Measurements from ENCODE around the gene CAPN1. TPM values are rescaled to one million over a fixed set of nuclear protein-coding genes. Genes with fewer than 3 reads are reported as not detected.

CAPN1 gene
- total RNA-seq, 2 experiments from 2014 or later: 89.9 to 111 TPM

- no peak overlapping the region for H3K27ac ChIP-seq (ENCODE audit: low read depth, low read length, poor library complexity, severe bottlenecking)
- H3K79me2 ChIP-seq (ENCODE audit: insufficient read depth, low read depth, low read length): no peaks in the 10 kb centered on the region
- BruUV-seq (replicated peaks): no TSS peak
- POLR2A ChIA-PET: no interaction called here
- intact Hi-C loops (cut with micrococcal nuclease; ENCODE audit: unreplicated experiment): no loop called here
- no peak overlapping the region for H2AFZ ChIP-seq (ENCODE audit: low read length)
- no peak overlapping the region for H3K4me3 ChIP-seq (ENCODE audit: low read depth, low read length, poor library complexity, severe bottlenecking)
- no peaks in the 10 kb centered on the region for H4K20me1 ChIP-seq (ENCODE audit: insufficient read depth, low read length)
- TF ChIP-seq CTCF (conservative IDR thresholded peaks at IDR 0.05; ENCODE audit: low read length) (no peak), EZH2phosphoT487 (IDR thresholded peaks at IDR 0.05; ENCODE audit: borderline replicate concordance, low read depth, low read length) (no peak)
- DNase-seq (ENCODE audit: low spot score): no peak
- H3K9me2 ChIP-seq (ENCODE audit: insufficient read depth, low read length): no peaks in the 10 kb centered on the region
- CTCF ChIA-PET (ENCODE audit: unreplicated experiment): no interaction called here
- no peaks in the 10 kb centered on the region for H3K4me1 ChIP-seq (ENCODE audit: insufficient read depth, low read length, poor library complexity, severe bottlenecking)
- no peak overlapping the region for H3K4me2 ChIP-seq (ENCODE audit: low read length)
- no peaks in the 10 kb centered on the region for H3K9me3 ChIP-seq (ENCODE audit: low read length)
- peaks cover 12% of the 10 kb centered on the region; the same call in 1 of the 2 replicates for H3K36me3 ChIP-seq (ENCODE audit: insufficient read depth, low read length)
These were observed 31.8 kb downstream of the CAPN1 start for GRCh38 chr11:65213322-65214211.

- no peaks in the 10 kb centered on the region for H3K79me2 ChIP-seq (ENCODE audit: insufficient read depth, low read depth, low read length)
- H3K9me3 ChIP-seq (ENCODE audit: low read length): no peaks in the 10 kb centered on the region
- no peaks in the 10 kb centered on the region for H3K9me2 ChIP-seq (ENCODE audit: insufficient read depth, low read length)
- no peak overlapping the region for H3K4me3 ChIP-seq (ENCODE audit: low read depth, low read length, poor library complexity, severe bottlenecking)
- peaks cover 12% of the 10 kb centered on the region; the same call in 1 of the 2 replicates for H3K36me3 ChIP-seq (ENCODE audit: insufficient read depth, low read length)
- TF ChIP-seq CTCF (conservative IDR thresholded peaks at IDR 0.05; ENCODE audit: low read length) (no peak), EZH2phosphoT487 (IDR thresholded peaks at IDR 0.05; ENCODE audit: borderline replicate concordance, low read depth, low read length) (no peak)
- no peak for DNase-seq (ENCODE audit: low spot score)
- CTCF ChIA-PET (ENCODE audit: unreplicated experiment): no interaction called here
- H3K4me2 ChIP-seq (ENCODE audit: low read length): no peak overlapping the region
- no peaks in the 10 kb centered on the region for H3K4me1 ChIP-seq (ENCODE audit: insufficient read depth, low read length, poor library complexity, severe bottlenecking)
- POLR2A ChIA-PET: interaction anchor here (0.6 kb wide), 1 partner anchor 36 kb away, joined by 4 read pairs; no protein-coding TSS in a partner anchor
- no peak overlapping the region for H2AFZ ChIP-seq (ENCODE audit: low read length)
- no TSS peak for BruUV-seq (replicated peaks)
- no peak overlapping the region for H3K27ac ChIP-seq (ENCODE audit: low read depth, low read length, poor library complexity, severe bottlenecking)
- H4K20me1 ChIP-seq (ENCODE audit: insufficient read depth, low read length): no peaks in the 10 kb centered on the region
- intact Hi-C loops (cut with micrococcal nuclease; ENCODE audit: unreplicated experiment): no loop called here
These were observed 32.6 kb downstream of the CAPN1 start for GRCh38 chr11:65214212-65214845.
